ENCODE results near the gene GMIP. TPM values are rescaled to one million over a fixed set of nuclear protein-coding genes. Genes with fewer than 3 reads are reported as not detected.

Gene GMIP
- total RNA-seq (19.8 and 26.0 TPM in 2 replicates), polyA plus RNA-seq (7.8 and 7.9 TPM in 2 replicates), polyA minus RNA-seq (11.2 and 15.2 TPM in 2 replicates), Bru-seq, nascent RNA (percentile 49 among the genes with signal in this experiment), BruChase-seq, experiment 1, labeled RNA remaining after a 6-hour chase (percentile 67 among the genes with signal in this experiment), BruChase-seq, experiment 2, labeled RNA remaining after a 2-hour chase (percentile 56 among the genes with signal in this experiment)
- polyA plus RNA-seq (2011; cell fraction: cytosol; rRNA removed): 6.3 and 7.8 TPM in 2 replicates
- 37.0 and 39.7 TPM in 2 replicates for polyA plus RNA-seq (2011; cell fraction: nucleus; rRNA removed)
- polyA plus RNA-seq (2012): 17.9 and 23.1 TPM in 2 replicates
- 5.0 TPM for polyA minus RNA-seq (2011; cell fraction: cytosol; rRNA and poly(A)+ RNA removed)
- polyA minus RNA-seq (2011; cell fraction: nucleus; rRNA and poly(A)+ RNA removed): 8.5 and 13.2 TPM in 2 replicates
- long read RNA-seq, transcript GMIP-201 (21 exons, 3,538 nt): major isoform, 11 of 37 reads
- long read RNA-seq, partial matches to known transcripts: 5 of 37 reads
- long read RNA-seq, other reads (novel, unspliced or antisense): 18 of 37 reads

DNA sequence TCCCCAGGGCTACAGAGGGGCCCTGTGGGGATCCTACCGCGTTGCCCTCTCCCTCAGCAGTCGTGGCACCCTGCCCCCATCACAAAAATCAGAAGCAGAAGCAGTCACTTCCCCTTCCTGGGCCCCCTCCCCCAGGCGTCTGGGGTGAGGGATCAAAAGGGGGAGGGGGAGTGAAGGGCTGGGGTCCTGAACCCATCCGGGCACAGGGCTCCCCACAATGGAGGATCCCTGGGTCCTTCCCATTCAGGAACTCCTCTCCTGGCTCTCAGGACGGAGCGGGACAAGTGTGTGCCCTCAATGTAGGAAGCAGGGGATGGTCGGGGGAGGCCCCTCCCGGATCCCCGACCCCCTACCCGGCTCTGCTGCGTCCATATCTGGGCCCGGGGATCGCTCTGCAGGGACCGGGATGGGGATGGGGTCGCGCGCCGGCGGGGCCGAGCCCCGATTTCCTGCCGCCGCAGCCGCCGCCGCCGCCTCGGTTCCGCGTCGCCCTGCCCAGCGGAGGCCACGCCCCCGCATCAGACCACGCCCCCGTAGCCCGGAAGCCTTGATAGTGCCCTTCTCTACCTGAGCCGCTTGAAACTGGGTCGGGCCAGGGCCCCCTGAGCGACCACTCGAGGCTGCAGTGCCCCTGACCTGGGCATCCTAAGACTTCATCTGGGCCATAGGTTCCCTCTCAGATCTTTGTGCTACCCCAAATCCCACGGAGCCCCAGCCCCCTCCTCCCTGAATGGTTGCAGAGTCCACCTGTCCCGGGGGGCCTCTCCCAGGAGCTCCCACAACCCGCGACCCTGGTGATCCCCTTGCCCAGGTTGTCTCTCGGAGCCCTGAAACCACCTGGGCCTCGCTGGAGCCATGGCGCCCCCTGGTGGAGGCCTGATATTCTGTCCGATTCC lies at the start of gene GMIP:
Gene GMIP (minus strand): TSS at position 500 of the 896 bp plus-strand sequence. CDS start 128 bp downstream, at position 372.
- ChIA-PET POLR2A (no interaction called here), CTCF (interaction anchor here (0.6 to 3.1 kb wide), 2 partner anchors 10 to 111 kb away, joined by 3 to 29 read pairs; no protein-coding TSS in a partner anchor)
- DNase-seq (ENCODE audit: low read depth, low spot score) (peak; percentile 45), FAIRE-seq (peak; percentile 44)
- peaks cover 2 to 26% of the 10 kb centered on the region in 2 experiments for H3K36me3 ChIP-seq (ENCODE audit: control insufficient read depth in 2 of 2, extremely low read depth in 1 of 2, insufficient read depth in 2 of 2, low read length in 2 of 2)
- peak within 1 kb of the TSS; percentile 72 to 98 (median 78) for H3K4me3 ChIP-seq (replicated peaks in 1 of 3; ENCODE audit: insufficient read depth in 1 of 3, low read depth in 1 of 3, low read length in 3 of 3)
- intact Hi-C loops (cut with micrococcal nuclease): loop anchor here (1.0 to 5.0 kb wide), 2 partner anchors 91 to 111 kb away; no protein-coding TSS in a partner anchor
- H3K9me1 ChIP-seq (replicated peaks; ENCODE audit: control insufficient read depth, extremely low read depth, insufficient read depth, low read length): no peaks in the 10 kb centered on the region
- H2AFZ ChIP-seq (ENCODE audit: low read depth, low read length): peak within 1 kb of the TSS; percentile 68
- no peaks in the 10 kb centered on the region for H3K79me2 ChIP-seq (ENCODE audit: control insufficient read depth, insufficient read depth, low read length)
- no peak for TF ChIP-seq MYC (IDR thresholded peaks at IDR 0.05; ENCODE audit: low read depth, low read length)
- TF ChIP-seq GATA2 (IDR thresholded peaks at IDR 0.05; ENCODE audit: insufficient read depth, insufficient read length, low read depth, low read length): no peak
- TF ChIP-seq, protein P1, sequence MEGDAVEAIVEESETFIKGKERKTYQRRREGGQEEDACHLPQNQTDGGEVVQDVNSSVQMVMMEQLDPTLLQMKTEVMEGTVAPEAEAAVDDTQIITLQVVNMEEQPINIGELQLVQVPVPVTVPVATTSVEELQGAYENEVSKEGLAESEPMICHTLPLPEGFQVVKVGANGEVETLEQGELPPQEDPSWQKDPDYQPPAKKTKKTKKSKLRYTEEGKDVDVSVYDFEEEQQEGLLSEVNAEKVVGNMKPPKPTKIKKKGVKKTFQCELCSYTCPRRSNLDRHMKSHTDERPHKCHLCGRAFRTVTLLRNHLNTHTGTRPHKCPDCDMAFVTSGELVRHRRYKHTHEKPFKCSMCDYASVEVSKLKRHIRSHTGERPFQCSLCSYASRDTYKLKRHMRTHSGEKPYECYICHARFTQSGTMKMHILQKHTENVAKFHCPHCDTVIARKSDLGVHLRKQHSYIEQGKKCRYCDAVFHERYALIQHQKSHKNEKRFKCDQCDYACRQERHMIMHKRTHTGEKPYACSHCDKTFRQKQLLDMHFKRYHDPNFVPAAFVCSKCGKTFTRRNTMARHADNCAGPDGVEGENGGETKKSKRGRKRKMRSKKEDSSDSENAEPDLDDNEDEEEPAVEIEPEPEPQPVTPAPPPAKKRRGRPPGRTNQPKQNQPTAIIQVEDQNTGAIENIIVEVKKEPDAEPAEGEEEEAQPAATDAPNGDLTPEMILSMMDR (IDR thresholded peaks at IDR 0.05; ENCODE audit: extremely low read depth in 1 of 2, insufficient read depth in 1 of 2, low read depth in 1 of 2, low read length in 2 of 2): peak; percentile 81 to 87
- TF ChIP-seq POLR2AphosphoS5 (IDR thresholded peaks at IDR 0.05; ENCODE audit: insufficient read depth, low read depth, low read length): peak; percentile 70
- TF ChIP-seq, protein P2, sequence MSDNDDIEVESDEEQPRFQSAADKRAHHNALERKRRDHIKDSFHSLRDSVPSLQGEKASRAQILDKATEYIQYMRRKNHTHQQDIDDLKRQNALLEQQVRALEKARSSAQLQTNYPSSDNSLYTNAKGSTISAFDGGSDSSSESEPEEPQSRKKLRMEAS (IDR thresholded peaks at IDR 0.05; ENCODE audit: insufficient read depth, insufficient read length): no peak
- TF ChIP-seq JUN (IDR thresholded peaks at IDR 0.05; ENCODE audit: borderline replicate concordance, insufficient read depth, insufficient read length, low read depth): no peak
- no peak for TF ChIP-seq FOS (IDR thresholded peaks at IDR 0.05; ENCODE audit: borderline replicate concordance, insufficient read depth, low read length)
- peak; percentile 55 for TF ChIP-seq POLR2A (IDR thresholded peaks at IDR 0.05; ENCODE audit: low read depth, low read length)
- TF ChIP-seq EZH2 (IDR thresholded peaks at IDR 0.05; ENCODE audit: borderline replicate concordance, low read depth, low read length, severe bottlenecking): no peak
- no peaks in the 10 kb centered on the region for H3K9me3 ChIP-seq (replicated peaks; ENCODE audit: control insufficient read depth, insufficient read depth, low read length)
- dilution Hi-C loops (cut with MboI; ENCODE audit: extremely low pct_ligation_motif_present, low sequenced_read_pairs): no loop called here
- no peaks in the 10 kb centered on the region for H4K20me1 ChIP-seq (replicated peaks; ENCODE audit: control insufficient read depth, extremely low read depth, insufficient read depth, low read length)
- no peaks in the 10 kb centered on the region for H3K27me3 ChIP-seq (ENCODE audit: control insufficient read depth in 2 of 2, insufficient read depth in 2 of 2, low read length in 2 of 2)
- H3K4me1 ChIP-seq (ENCODE audit: control insufficient read depth, extremely low read depth, insufficient read depth, low read length): peaks cover 4% of the 10 kb centered on the region
- H3K27ac ChIP-seq (ENCODE audit: insufficient read depth, low read depth, low read length): peak within 1 kb of the TSS; percentile 54
- no TSS peak for BruUV-seq (replicated peaks)
- peak within 1 kb of the TSS; percentile 64 for H3K9ac ChIP-seq (replicated peaks; ENCODE audit: extremely low read depth, insufficient read depth, low read length)
- peak within 1 kb of the TSS; percentile 41 for H3K4me2 ChIP-seq (ENCODE audit: insufficient read depth, low read length)

Data from endothelial cell of umbilical vein (primary cell).